Neutrophil (primary cell): Measurements from ENCODE around the gene HMCN2.

Source experiments
- H3K27ac ChIP-seq: fragments of 200-600 bp; sonication (generic); 2 replicates; pipeline ENCODE4 v1.5.1; 2016; ENCODE audit warnings: mild to moderate bottlenecking, moderate library complexity
- H3K27me3 ChIP-seq: fragments of 200-600 bp; sonication (generic); 2 replicates; pipeline ENCODE4 v1.6.0; 2016; ENCODE audit warnings: mild to moderate bottlenecking
- H3K36me3 ChIP-seq: fragments of 200-600 bp; sonication (generic); 2 replicates; pipeline ENCODE4 v1.5.1; 2017
- H3K4me1 ChIP-seq, 2 experiments: fragments of 200-600 bp in 1 of 2; sonication (generic) in 1 of 2; 1 replicate in 1 of 2; 2 replicates in 1 of 2; pipeline versions ENCODE4 v1.5.1 to v1.6.1; 2013 to 2016; ENCODE audit warnings: low read depth in 1 of 2, low read length in 1 of 2, mild to moderate bottlenecking in 1 of 2, moderate library complexity in 1 of 2; ENCODE audit not compliant: control insufficient read depth in 1 of 2, insufficient read depth in 1 of 2
- H3K4me3 ChIP-seq, 2 experiments: fragments of 200-600 bp in 1 of 2; sonication (generic) in 1 of 2; 1 replicate in 1 of 2; 2 replicates in 1 of 2; pipeline ENCODE4 v1.5.1; 2013 to 2016; ENCODE audit warnings: low read depth in 1 of 2, low read length in 1 of 2, mild to moderate bottlenecking in 1 of 2, moderate library complexity in 1 of 2
- H3K9me3 ChIP-seq: fragments of 200-600 bp; sonication (generic); 2 replicates; pipeline ENCODE4 v1.5.1; 2016
- TF ChIP-seq, protein P1 (sequence below): fragments of 200-600 bp; sonication (generic); IDR thresholded peaks from 2 replicates; pipeline ENCODE4 v1.5.1; 2016; ENCODE audit warnings: antibody characterized with exemption

The HMCN2 gene

DNA sequence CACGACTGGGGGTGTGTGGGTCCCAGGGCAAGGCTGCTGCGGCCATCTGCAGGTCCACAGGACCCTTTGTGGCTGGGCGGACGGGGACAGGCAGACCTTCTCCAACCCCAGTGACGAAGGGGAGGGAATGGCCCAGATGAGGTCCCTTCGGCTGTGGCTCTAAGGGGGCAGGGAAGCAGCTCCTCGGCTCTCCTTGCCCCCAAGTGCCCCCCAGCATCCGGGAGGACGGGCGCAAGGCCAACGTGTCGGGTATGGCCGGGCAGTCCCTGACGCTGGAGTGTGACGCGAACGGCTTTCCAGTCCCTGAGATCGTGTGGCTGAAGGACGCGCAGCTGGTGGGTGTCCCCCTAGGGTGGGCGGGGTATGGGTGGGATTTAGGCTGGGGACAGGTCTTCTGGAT, 82.8 kb downstream of the HMCN2 start:
- H3K27ac ChIP-seq = no peak overlapping the region
- no peak overlapping the region for H3K4me3 ChIP-seq
- TF ChIP-seq, protein P1, sequence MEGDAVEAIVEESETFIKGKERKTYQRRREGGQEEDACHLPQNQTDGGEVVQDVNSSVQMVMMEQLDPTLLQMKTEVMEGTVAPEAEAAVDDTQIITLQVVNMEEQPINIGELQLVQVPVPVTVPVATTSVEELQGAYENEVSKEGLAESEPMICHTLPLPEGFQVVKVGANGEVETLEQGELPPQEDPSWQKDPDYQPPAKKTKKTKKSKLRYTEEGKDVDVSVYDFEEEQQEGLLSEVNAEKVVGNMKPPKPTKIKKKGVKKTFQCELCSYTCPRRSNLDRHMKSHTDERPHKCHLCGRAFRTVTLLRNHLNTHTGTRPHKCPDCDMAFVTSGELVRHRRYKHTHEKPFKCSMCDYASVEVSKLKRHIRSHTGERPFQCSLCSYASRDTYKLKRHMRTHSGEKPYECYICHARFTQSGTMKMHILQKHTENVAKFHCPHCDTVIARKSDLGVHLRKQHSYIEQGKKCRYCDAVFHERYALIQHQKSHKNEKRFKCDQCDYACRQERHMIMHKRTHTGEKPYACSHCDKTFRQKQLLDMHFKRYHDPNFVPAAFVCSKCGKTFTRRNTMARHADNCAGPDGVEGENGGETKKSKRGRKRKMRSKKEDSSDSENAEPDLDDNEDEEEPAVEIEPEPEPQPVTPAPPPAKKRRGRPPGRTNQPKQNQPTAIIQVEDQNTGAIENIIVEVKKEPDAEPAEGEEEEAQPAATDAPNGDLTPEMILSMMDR = no peak
- no peaks in the 10 kb centered on the region for H3K4me1 ChIP-seq
- H3K36me3 ChIP-seq = no peaks in the 10 kb centered on the region
- H3K27me3 ChIP-seq = no peaks in the 10 kb centered on the region
- H3K9me3 ChIP-seq = no peaks in the 10 kb centered on the region

DNA sequence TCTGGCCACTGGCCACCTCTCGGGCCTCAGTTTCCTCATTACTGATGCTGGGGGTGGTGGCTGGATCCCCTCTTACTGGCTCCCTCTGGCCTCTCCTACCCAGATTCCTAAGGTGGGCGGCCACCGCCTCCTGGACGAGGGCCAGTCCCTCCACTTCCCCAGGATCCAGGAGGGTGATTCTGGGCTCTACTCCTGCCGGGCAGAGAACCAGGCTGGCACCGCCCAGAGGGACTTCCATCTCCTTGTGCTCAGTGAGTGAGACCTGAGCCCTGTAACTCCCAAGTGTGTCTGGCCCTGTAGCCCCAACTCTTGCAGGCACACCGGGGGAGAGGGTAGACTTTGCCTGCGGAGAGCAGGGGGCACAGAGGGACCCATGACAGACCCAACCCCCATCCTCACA, 83.3 kb downstream of the HMCN2 start:
- no peak overlapping the region for H3K27ac ChIP-seq
- TF ChIP-seq, protein P1 = no peak
- H3K9me3 ChIP-seq = no peaks in the 10 kb centered on the region
- no peaks in the 10 kb centered on the region for H3K36me3 ChIP-seq
- no peaks in the 10 kb centered on the region for H3K27me3 ChIP-seq
- H3K4me1 ChIP-seq = no peaks in the 10 kb centered on the region
- H3K4me3 ChIP-seq = no peak overlapping the region

DNA sequence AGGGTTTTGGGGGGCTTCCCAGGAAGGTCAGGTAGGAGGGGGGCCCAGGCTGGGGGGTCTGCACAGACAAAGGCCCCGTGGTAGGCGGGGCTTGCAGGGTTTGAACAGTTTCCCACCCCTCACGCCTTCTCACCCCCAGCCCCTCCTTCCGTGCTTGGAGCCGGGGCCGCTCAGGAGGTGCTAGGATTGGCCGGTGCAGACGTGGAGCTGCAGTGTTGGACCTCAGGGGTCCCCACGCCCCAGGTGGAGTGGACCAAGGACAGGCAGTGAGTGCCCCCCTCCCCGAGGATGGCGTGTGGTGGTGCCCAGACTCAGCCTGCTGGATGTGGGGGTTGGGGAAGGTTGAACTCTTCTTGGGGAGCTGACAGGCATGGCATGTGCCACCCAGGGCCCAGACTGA, 83.8 kb downstream of the HMCN2 start:
- no peaks in the 10 kb centered on the region for H3K4me1 ChIP-seq
- H3K36me3 ChIP-seq = no peaks in the 10 kb centered on the region
- H3K4me3 ChIP-seq = no peak overlapping the region
- H3K27me3 ChIP-seq = no peaks in the 10 kb centered on the region
- TF ChIP-seq, protein P1 = no peak
- H3K9me3 ChIP-seq = no peaks in the 10 kb centered on the region
- no peak overlapping the region for H3K27ac ChIP-seq

DNA sequence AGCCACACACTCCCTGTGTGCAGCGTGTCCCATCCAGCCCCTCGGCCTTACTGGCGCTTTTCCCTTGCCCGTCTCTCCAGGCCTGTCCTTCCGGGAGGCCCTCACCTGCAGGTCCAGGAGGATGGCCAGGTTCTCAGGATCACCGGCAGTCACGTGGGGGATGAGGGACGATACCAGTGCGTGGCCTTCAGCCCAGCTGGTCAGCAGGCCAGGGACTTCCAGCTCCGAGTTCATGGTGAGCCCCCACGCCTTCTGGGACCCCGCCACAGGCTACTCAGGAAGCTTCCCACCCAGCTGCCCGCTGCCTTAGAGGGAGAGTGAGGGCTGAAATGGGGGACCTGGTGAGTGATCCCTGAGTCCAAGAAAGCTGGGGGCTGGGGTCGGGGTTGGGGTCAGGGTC, 85.8 kb downstream of the HMCN2 start:
- no peak overlapping the region for H3K4me3 ChIP-seq
- H3K36me3 ChIP-seq = no peaks in the 10 kb centered on the region
- no peaks in the 10 kb centered on the region for H3K9me3 ChIP-seq
- no peak overlapping the region for H3K27ac ChIP-seq
- TF ChIP-seq, protein P1 = no peak
- no peaks in the 10 kb centered on the region for H3K27me3 ChIP-seq
- no peaks in the 10 kb centered on the region for H3K4me1 ChIP-seq

DNA sequence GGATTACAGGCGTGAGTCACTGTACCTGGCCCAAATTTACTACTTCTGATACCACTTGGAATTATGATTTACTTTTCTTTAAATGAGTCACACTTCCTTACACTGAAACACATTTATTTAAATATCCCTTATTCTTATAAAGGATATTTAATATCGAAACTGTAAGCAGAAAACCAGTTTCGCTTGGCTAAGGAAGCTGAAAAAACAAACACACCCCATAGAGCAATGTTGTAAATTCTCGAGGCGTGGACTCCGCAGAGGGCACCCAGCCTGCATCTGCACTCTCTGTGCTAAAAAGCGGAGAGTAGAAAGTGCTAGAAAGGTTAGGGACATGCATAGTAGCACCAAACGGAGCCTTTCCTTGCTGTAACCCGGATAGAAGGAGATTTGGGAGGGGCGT, 86.5 kb downstream of the HMCN2 start:
- no peak overlapping the region for H3K27ac ChIP-seq
- H3K36me3 ChIP-seq = no peaks in the 10 kb centered on the region
- TF ChIP-seq, protein P1 = no peak
- H3K9me3 ChIP-seq = no peaks in the 10 kb centered on the region
- H3K4me3 ChIP-seq = no peak overlapping the region
- H3K4me1 ChIP-seq = no peaks in the 10 kb centered on the region
- no peaks in the 10 kb centered on the region for H3K27me3 ChIP-seq

DNA sequence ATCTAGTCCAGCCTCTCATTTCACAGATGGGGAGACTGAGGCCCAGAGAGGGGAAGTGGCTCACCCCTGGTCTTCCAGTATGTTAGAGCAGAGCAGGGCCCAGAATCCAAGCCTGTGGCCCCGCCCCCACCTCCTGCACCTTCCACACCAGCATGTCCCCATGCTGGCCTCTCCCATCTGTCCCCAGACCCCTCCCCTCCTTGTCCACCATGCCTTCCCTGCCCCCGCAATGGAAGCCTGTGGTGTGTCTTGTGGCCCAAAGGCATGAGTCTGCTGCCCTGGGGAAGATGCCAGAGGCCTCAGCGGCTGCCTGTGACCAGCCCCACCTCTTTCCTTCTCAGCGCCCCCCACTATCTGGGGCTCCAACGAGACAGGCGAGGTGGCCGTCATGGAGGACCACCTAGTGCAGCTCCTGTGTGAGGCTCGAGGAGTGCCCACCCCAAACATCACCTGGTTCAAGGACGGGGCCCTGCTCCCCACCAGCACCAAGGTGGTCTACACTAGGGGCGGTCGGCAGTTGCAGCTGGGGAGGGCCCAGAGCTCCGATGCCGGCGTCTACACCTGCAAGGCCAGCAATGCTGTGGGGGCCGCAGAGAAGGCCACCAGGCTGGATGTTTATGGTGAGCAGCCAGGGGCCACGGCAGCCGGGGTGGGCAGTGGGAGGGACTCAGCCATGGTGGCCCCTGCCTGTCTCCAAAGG, 87.2 kb downstream of the HMCN2 start:
- no peak overlapping the region for H3K27ac ChIP-seq

More for the DNA sequence above, 87.2 kb downstream of the HMCN2 start:
- H3K4me3 ChIP-seq = no peak overlapping the region
- TF ChIP-seq, protein P1 = no peak
- no peaks in the 10 kb centered on the region for H3K4me1 ChIP-seq
- H3K36me3 ChIP-seq = no peaks in the 10 kb centered on the region
- H3K27me3 ChIP-seq = no peaks in the 10 kb centered on the region
- no peaks in the 10 kb centered on the region for H3K9me3 ChIP-seq
